Left renal cortex interstitium (tissue), 4 donors: ENCODE data around the gene PTH2. TPM values are rescaled to one million over a fixed set of nuclear protein-coding genes. Genes with fewer than 3 reads are reported as not detected.
"Not testable (repeated sequence)": the region's sequence is repeated elsewhere in the genome, so short reads cannot be mapped to it uniquely, and the experiment has no call there.

Source experiments
- DNase-seq, 4 donors: peaks; one replicate each; pipeline ENCODE4 v3.0.0-alpha.2; 2013; ENCODE audit warnings: low read depth in 4 of 4, low spot score in 2 of 4, missing footprints in 1 of 4
- polyA plus RNA-seq, 4 donors: library from polyadenylated mRNA; unstranded; fragments of 120-200 nt; gene quantifications; one replicate each; pipeline ENCODE4 v1.2.1, GENCODE V29; 2013; ENCODE audit not compliant: insufficient read length in 4 of 4

PTH2 gene
- polyA plus RNA-seq, 4 donors: not detected

DNA sequence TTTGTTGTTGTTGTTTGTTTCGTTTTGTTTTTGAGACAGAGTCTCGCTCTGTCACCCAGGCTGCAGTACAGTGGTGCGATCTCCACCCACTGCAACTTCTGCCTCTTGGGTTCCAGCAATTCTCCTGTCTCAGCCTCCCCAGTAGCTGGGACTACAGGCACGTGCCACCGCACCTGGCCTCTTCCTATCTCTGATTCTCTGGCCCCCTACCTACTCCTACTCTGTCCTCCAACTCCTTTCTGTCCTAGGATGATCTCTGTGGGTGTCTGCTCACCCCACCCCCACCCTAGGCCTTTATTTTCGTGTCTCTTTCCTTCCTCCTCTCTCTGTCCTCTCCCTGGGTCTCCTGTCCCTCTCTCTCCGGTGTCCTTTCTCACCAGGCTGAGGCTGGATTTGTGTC lies 27.2 kb upstream of the PTH2 start:
- no peak for DNase-seq

DNA sequence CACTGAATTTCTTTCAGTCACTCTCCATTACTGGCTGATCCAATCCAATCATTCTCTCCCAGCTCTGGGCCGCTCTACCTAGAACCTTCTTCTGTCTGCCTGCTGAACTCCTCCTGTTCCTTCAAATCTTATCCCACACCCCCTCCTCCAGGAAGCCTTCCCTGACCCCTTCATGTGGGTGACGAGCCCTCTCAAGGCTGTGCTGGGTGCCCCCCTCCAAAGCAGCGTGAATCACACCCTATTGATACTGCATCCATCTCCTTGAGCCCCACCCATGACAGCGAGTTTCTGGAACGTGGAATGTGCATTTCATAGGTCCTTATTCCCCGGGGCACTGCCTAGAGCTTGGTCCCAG lies 25.2 kb upstream of the PTH2 start:
- DNase-seq: no peak

DNA sequence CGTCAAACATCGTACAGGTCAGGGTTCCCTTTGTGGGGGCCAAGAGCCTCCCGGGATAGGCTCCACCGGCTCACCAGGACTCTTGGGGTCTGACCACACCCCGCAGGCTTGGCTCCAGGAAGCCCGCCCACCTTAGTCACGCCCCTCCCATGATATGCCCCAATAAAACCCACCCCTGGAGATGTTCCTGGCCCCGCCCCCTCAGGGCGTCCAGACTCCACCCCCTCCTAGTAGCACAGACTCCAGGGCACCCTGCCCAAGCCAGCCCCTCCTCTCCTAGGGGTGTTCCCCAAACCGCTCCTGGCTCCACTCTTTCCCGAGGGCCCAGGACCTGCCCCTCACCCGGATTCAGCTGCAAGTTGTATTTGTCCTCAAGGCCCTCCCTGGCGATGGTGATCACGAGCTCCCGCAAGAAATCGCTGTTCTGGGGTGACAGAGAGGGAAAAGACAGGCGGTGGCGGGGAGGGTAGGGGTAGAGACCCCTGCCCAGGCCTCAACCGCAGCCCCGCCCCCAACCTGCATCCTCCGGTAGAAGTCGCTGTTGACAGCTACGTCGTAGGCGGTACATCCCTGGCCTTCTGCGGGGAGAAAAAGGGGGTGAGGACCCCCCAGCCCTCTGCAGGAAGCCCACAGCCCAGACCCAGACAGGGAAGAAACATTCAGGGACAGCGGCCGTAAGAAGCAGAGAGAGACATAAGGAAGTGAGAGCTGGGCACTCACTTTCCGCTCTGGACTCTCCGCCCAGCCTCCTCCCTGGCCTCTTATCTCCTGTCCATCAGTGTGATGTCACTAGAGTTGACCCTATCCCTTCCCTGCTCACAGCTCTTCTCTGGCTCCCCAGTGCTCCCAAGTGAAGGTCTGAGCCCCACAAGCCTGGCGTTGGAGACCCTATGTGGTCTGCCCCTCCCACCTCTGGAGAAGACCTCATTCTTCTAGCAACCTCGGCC lies 24.5 kb upstream of the PTH2 start:
- DNase-seq: no peak

DNA sequence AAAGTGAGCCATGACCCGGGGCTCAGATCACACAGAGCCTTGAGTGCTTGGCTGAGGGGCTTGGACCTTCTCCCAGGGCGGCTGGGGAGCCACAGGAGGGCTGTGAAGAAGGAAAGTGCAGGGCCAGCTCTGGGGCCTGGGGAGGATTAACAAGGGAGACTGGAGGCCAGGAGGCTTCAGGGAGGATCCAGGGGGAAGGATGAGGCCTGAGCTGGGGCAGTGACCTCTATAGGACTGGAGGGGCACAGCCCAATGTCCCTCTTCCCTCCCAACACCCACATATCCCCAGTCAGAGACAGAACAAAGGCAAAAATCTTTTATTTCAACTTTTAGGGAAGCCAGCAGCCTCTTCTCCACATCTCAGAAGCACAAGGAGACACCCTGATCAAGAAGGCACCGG lies 22.8 kb upstream of the PTH2 start:
- DNase-seq: no peak

DNA sequence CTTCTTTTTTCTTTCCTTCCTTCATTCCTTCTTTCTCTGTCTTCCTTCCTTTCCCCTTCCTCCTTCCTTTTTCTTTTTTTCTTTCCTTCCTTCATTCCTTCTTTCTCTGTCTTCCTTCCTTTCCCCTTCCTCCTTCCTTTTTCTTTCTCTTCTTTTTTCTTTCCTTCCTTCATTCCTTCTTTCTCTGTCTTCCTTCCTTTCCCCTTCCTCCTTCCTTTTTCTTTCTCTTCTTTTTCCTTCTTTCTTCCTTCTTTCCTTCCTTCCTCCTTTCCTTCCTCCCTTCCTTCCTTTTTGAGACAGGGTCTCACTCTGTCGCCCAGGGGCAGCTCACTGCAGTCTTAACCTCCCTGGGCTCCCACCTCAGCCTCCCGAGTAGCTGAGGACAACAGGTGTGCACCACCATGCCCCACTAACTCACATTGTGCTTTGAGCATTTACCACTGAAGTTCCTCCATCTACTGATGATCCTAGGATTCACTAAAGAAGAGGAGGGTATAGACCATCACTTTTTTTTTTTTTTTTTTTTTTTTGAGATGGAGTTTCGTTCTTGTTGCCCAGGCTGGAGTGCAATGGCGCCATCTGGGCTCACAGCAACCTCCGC lies 21.0 kb upstream of the PTH2 start:
- DNase-seq: not testable (repeated sequence)

DNA sequence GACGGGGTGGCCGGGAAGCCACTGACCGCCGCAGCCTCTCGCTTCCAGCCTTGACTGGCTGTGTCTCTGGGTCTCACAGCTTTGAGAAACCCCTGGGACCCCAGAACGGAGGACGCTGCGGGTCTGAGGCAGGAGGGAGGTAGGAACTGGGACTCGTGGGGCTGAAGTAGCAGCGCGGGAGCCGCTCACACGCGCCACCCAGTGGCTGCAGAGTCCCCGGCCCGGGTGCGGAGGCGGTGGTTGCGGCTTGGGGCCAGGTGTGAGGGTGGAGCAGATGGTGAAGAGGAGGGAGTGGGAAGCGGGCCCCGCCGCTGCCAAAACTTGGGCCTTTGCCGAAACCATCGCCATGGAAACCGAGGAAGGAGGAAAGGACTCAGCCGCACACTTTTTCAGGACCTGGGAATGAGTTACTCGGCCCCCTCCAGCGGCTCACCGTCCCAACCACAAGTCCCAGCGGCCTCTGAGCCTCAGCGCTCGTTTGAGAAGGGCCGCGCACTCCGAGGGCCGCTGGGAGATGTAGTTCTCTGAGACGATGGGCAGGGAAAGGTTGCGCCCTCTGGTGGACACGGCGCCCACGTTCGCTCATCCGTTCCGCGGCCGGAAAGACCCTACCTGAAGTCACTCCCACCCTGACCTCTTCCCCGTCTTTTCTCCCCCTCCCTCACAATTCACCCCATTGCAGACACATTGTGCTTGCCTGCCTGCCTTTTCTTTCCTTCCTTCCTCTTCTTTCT lies 20.3 kb upstream of the PTH2 start:
- peak; percentile 89 to 92 (median 90) for DNase-seq

DNA sequence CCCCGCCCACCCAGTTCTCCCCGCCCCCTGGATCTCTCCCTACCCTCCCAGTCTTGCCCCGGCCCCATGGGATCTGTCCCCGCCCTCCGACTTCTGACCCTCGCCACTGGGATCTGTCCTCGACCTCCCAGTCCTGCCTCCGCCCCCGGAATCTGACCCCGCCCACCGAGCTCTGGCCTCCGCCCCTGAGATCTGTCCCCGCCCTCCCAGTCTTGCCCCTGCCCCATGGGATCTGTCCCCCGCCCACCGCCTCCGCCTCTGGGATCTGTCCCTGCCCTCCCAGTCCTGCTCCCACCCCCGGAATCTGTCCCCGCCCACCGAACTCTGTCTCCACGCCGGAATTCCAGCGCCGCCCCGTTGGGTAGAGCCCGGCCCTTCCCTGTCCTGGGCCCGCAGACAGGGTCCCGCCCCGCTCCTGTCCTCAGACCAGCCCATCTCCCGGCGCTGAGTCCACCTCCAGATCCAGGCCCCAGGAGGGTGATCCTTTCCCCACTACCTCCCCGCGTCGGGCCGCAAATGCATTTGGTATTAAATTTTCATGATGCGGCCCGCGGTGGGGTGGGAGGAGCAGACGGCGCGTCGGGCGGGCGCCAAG lies 19.6 kb upstream of the PTH2 start:
- peak; percentile 41 to 78 (median 54) for DNase-seq

DNA sequence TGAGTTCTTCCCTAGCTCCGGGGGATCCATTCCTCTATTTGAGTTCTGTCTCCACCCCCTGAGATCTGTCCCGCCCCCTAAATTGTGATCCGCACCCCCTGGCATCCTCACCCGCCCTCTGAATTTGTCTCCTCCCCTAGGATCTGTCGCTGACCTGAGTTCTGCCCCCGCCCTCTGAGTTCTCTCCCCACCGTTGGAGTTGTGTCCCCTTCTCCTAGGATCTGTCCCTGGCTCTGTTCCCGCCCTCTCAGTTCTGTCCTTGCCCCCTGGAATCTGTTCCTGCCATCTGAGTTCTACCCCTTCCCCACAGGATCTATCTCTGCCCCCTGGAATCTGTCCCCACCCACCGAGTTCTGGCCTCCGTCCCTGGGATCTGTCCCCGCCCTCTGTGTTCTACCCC lies 19.1 kb upstream of the PTH2 start:
- DNase-seq: no peak

DNA sequence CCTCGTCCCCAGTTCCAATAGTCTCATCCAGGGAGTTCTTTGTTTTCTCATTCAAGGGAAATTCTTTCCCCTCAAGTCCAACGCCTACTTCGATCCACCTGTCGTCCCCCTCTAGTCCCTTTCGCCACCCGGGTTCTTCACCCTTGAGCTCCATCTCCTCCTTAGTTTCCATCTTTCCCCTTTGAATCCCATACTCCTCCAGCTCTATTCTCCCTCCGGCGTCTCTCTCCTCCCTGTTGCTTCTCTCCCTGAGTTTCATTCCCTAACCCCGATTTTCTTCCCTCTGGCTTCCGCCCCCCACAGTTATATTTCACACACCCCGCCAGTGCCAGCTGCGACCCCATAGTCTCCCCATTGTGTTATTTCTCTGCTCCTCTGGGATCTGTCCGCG lies 18.7 kb upstream of the PTH2 start:
- DNase-seq: no peak

DNA sequence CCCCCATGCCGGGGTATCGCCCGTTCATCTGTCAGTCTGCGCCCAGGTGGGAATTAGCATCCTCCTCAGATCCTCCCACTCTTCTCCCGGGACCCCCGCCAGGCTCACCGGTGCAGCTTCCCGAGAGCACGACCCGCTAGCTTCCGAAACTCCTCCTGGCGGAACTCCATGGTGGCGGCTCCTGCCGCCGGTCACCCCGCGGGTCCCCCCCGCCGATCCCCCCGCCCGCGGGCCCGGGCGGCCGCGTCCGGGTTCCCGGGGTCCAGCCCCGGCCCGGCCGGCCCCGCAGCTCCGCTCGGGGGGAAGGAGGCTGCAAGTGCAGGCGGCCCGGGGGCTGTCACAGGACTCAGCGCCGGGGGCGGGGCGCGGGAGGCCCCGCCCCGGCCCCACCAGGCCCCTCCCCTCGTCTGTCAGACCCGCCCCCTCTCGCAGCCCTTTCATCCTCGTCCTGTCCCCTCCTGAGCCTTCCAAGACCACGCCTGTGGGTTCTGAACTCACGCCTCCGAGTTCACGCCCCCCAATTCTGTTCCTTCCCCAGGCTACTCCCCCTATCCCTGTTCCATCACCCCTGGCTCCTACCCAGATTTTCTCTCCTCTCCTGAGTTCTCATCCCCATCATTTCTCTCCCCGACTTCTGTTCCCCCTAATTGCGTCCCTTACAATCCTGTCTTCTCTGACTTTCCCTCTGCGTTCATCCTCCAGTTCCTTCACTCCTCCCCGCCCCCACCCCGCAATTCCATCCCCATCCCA lies 18.1 kb upstream of the PTH2 start, which contains the start of gene SLC17A7:
Gene SLC17A7, minus strand, starts transcription at position 318 of the 750 bp plus-strand sequence. Its CDS starts 148 bp downstream, at position 170.
- no peak for DNase-seq

DNA sequence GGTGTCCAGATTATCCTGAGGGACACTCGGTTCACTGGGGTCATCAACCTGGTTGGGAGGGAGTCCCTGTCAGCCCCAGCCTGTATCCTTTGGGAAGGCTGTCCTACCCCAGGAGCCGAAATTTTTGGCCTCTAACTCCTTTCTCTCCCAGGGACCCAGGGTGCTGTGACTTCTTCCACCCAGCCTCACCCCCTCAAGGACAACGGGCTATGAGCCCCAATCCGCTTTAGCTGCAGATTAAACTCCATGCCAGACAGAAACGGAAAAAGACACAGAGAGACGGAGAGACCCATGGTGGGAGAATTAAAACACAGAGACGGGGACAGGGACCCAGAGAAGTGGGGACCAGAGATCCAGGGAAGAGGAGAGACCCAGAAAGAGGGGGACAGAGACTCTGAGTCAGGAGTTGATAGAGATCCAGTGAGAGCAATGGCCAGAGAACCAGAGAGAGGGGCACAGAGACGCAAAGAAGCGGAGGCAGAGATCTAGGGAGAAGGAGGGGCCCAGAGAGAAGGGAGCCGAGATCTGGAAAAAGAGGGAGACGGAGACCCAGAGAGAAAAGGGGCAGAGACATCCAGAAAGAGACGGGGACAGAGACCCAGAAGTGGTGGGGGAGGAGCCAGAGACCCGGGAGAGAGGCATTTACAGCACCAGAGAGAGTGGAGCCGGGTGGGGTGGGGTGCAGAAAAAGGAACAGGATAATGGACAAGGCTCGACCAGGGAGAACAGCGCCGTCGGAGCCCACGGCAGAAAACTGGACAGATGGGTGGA lies 17.4 kb upstream of the PTH2 start:
- no peak for DNase-seq

DNA sequence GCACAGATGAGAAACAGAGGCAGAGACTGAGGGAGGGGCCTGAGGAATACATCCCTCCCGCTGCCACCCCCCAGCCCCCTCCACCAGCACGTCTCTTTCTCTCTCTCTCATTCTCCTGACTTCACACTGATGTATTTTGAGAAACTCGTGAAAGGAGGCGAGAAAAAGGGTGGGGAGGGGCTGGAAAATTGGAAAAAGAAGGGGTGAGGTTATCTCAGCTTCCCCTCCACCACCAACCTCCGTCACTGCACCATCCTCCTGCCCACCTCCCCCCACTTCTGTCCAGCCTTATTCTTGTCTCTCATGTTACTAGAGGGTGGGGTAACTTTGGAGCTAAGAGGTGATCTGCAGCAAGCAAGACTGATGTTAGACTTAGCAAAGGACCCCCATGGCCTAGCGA lies 16.6 kb upstream of the PTH2 start:
- DNase-seq: no peak

DNA sequence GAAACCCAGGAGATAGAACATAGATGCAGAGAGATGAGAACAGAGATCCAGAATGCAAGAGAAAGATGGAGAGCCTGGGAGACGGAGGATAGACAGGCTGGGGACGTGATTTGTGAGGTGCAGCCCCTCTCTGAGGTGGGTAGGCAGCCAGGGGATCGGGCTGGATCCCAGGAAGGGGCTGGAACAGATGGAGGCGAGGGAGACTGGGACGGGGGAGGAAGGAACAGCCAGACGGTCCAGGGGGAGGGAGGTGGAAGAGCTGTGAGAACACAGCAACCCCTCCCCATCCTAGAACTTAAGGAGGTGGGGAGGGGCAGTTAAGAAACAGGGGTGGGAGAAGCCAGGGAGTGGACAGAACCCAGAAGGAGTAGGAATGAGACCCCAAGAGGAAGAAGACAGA lies 15.0 kb upstream of the PTH2 start:
- no peak for DNase-seq

DNA sequence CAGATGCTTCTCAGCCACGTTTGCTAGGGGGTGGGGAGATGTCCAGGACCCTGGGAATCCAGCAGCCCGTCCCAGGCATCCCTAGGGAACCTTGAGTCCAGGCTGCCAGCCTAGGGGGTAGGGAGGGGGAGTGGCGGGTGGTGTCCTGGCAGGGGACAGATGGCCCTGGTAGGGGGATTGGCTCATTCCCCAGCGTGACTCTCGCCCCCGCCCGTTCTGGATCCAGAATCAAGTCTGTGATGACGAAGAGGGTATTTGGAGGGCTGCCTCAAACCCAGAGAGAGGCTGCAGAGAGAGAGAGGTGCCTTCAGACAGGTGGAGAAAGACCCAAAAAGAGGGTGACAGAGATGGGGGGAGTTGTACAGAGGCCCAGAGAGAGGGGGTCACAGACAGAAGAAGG lies 14.0 kb upstream of the PTH2 start:
- DNase-seq: no peak

DNA sequence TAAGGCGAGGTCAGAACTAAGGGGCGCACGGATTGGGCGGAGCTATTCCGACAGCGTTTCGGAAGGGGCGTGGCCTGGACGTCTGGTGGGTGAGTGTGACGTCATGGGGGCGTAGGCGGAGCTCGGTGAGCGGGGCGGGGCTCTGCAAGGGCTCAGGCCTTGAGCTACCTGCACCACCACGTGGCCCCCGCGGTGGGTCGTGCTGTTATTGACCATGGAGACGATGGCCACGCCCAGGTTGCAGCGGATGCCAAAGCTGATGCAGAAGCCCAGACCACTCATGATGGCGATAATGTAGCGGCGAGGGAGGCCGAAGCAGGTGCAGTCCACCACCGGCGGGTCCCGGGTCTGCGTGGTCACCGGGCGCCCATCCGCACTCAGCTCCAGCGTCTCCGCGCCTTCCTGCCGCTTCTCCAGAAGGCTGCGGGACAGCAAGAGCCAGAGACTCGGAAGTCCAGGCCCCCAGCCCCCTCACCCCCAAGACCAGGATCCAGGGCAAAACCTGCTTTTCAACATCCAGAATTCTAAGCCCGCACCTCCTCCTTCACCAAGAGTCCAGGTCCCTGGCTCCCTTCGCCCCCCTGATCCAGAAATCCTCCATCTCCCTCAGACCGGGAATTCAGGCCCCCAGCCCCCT lies 13.3 kb upstream of the PTH2 start:
- DNase-seq: no peak

DNA sequence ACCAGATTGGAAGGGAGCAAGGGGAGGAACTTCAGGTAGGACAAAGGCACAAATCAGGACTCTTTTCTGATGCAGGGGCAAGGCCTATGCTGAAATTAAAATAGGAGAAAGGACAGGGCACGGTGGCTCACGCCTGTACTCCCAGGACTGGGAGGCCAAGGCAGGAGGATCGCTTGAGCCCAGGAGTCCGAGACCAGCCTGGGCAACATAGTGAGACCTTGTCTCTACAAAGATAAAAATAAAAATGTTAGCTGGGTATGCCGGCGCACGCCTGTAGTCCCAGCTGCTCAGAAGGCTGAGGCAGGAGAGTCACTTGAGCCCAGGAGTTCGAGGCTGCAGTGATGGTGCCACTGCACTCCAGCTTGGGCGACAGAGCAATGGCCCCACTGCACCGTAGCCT lies 12.4 kb upstream of the PTH2 start:
- DNase-seq: no peak

DNA sequence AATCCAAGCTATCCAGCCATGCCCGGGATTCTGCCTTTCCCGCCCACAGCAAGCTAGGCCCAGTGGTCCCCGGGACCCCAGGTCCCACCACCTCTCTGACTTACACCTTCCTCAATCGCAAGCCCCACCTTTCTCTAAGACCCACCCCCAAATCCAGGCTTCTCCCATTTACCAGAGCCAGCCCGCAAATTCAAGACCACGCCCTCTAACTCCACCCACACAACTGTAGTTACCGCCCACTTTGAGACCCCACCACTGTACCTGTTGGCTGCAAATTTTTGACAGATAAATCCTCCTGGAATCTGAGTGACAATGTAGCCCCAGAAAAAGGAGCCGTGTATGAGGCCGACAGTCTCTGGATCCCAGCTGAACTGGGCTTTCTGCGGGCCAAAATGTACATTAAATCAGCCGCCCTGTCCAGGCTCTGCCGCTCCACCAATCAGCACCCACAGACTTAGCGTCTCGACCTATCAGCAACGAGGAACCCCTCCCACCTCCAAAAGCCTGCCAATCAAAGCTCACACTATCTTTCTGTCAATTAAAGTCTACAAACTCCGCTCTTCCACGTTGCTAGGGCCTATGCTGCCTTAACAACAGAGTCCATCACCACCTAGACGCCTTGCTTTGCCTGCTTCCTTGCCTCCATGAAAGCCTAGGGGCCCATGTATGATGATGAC lies 11.8 kb upstream of the PTH2 start:
- no peak for DNase-seq

DNA sequence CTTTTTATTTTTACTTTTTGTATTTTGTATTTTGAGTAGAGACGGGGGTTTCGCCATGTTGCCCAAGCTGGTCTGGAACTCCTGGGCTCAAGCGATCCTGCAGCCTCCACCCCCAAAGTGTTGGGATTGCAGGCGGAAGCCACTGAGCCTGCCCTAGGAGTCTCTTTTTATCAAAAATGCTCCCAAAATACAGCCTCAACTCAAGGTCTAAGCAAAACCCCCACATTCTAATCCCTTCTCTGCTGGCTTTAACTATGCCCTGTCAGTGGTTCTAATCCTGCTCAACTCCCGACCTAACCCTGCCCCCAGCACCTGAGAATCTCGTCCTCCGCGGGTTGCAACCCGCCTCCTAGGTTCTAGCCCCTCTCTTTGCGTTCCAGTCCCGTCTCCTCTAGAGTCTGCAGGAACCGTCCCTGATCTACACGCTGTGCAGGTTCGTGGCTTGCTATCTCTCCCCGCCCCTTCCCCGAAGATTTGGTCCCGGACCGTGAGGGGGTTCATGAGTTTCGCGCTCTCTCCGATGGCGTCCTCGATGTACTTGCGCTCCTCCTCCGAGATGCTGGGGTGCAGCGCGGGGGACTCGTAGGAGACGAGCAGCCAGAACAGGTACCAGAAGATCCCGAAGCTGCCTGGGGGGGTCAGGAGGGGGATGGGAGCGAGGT lies 10.1 kb upstream of the PTH2 start:
- no peak for DNase-seq
